22Rv1 (cell line): ENCODE measurements around the gene C22orf39.
"Not testable (repeated sequence)": the region's sequence is repeated elsewhere in the genome, so short reads cannot be mapped to it uniquely, and the experiment has no call there.

ENCODE experiments used
- H3K27ac ChIP-seq: fragments of 450-650 bp; 2 replicates; pipeline ENCODE4 v1.5.1; 2017
- CTCF ChIP-seq: fragments of 450-650 bp; IDR thresholded peaks from 2 replicates; pipeline ENCODE4 v1.5.1; 2017; ENCODE audit warnings: mild to moderate bottlenecking
- ZFX ChIP-seq: fragments of 450-650 bp; IDR thresholded peaks from 2 replicates; pipeline ENCODE4 v1.6.1; 2017; ENCODE audit warnings: antibody characterized with exemption, borderline replicate concordance

The C22orf39 gene

GRCh38 chr22:19450363-19451175, 3.1 kb upstream of the C22orf39 start:
- peak overlapping the region; percentile 22; the same call in 1 of the 2 replicates for H3K27ac ChIP-seq
- TF ChIP-seq ZFX (no peak), CTCF (no peak)

- TF ChIP-seq ZFX, result no peak
- peak overlapping the region; percentile 93 for H3K27ac ChIP-seq
These were observed 1.9 kb upstream of the C22orf39 start for GRCh38 chr22:19449422-19449767.

- peak overlapping the region; percentile 93 for H3K27ac ChIP-seq
These were observed 1.4 kb upstream of the C22orf39 start for GRCh38 chr22:19448739-19449421.

GRCh38 chr22:19448076-19448607, 631 bp upstream of the C22orf39 start:
- TF ChIP-seq ZFX (no peak), CTCF (no peak)
- peak overlapping the region; percentile 93 for H3K27ac ChIP-seq

More at GRCh38 chr22:19448739-19449421, 1.4 kb upstream of the C22orf39 start:
- no peak for TF ChIP-seq ZFX
- TF ChIP-seq CTCF, result no peak

GRCh38 chr22:19446603-19447329, 745 bp downstream of the C22orf39 start:
- peak overlapping the region; percentile 93 for H3K27ac ChIP-seq
- TF ChIP-seq CTCF, result no peak
- TF ChIP-seq ZFX, result no peak

GRCh38 chr22:19445279-19445982, 2.1 kb downstream of the C22orf39 start:
- H3K27ac ChIP-seq, result not testable (repeated sequence)

GRCh38 chr22:19443544-19444211, 3.8 kb downstream of the C22orf39 start:
- TF ChIP-seq ZFX, result no peak
- no peak for TF ChIP-seq CTCF
- no peak overlapping the region for H3K27ac ChIP-seq
